Esophagus squamous epithelium (tissue), 5 donors: ENCODE results near the gene RAB40B. TPM values are rescaled to one million over a fixed set of nuclear protein-coding genes. Genes with fewer than 3 reads are reported as not detected.

ENCODE experiments used
- DNase-seq: peaks from one replicate; lab custom pipeline; 2025; lab: John Stamatoyannopoulos, UW
- H3K27ac ChIP-seq, 4 donors: fragments of 200-600 bp; sonication (generic); one replicate each; pipeline ENCODE4 v1.5.1; 2016 to 2019; ENCODE audit warnings: mild to moderate bottlenecking in 1 of 4
- H3K27me3 ChIP-seq, 4 donors: fragments of 200-600 bp; sonication (generic); 1 replicate in 3 of 4; 2 replicates in 1 of 4; pipeline versions ENCODE4 v1.5.1 to v1.6.0; 2017 to 2021; ENCODE audit warnings: antibody characterized with exemption in 1 of 4
- H3K36me3 ChIP-seq, 3 donors: fragments of 200-600 bp; sonication (generic); one replicate each; pipeline ENCODE4 v1.5.1; 2016 to 2019
- H3K4me1 ChIP-seq, 3 donors: fragments of 200-600 bp; sonication (generic); one replicate each; pipeline ENCODE4 v1.5.1; 2017 to 2019
- H3K4me3 ChIP-seq, 4 donors: fragments of 200-600 bp; sonication (generic); 1 replicate in 3 of 4; 2 replicates in 1 of 4; pipeline ENCODE4 v1.5.1; 2016 to 2019; ENCODE audit warnings: mild to moderate bottlenecking in 2 of 4, moderate library complexity in 1 of 4
- H3K9me3 ChIP-seq, 3 donors: fragments of 200-600 bp; sonication (generic); one replicate each; pipeline ENCODE4 v1.5.1; 2016 to 2019
- CTCF ChIP-seq, 6 experiments: fragments of 450-650 bp in 4 of 6; fragments of 200-600 bp in 2 of 6; sonication (generic) in 2 of 6; IDR thresholded peaks; one replicate each; pipeline ENCODE4 v1.5.1; 2016 to 2019; ENCODE audit warnings: antibody characterized with exemption in 6 of 6, mild to moderate bottlenecking in 4 of 6, moderate library complexity in 4 of 6
- POLR2A ChIP-seq, 4 donors: fragments of 450-650 bp; IDR thresholded peaks; one replicate each; pipeline ENCODE4 v1.6.1; 2017; ENCODE audit warnings: antibody characterized with exemption in 4 of 4, mild to moderate bottlenecking in 4 of 4, moderate library complexity in 3 of 4
- WGBS, 2 donors: methylation state at CpG; one replicate each; pipeline ENCODE4 v1.1.5; 2018; 5-methylcytosine and 5-hydroxymethylcytosine counted together
- intact Hi-C: fragments of 100-400 bp; cut with DNase I; formaldehyde crosslinking; loops from one replicate; pipeline ENCODE4 v1.15.0; 2022
- total RNA-seq, 4 donors: library from RNA; depleted of rRNA; stranded (reverse); fragments of >200 nt; gene quantifications; one replicate each; pipeline ENCODE4 v1.1.0, GENCODE V29; 2016
- donor health status: DM: yes; HTN: yes; CAD: no.

The RAB40B gene
- total RNA-seq, 4 donors from 2014 or later, result 3.4 to 20.8 (median 9.8) TPM

- 0% methylated on average over 7 to 15 of the region's 37 CpGs for WGBS, 2 donors
- H3K27me3 ChIP-seq, result no peaks in the 10 kb centered on the region
- peaks cover 8 to 44% (median 17%) of the 10 kb centered on the region in 3 donors for H3K4me1 ChIP-seq
- DNase-seq, result peak; percentile 38
- peak overlapping the region; percentile 17 to 64 (median 44) for H3K4me3 ChIP-seq
- TF ChIP-seq CTCF (IDR thresholded peaks at IDR 0.05) (no peak), POLR2A (IDR thresholded peaks at IDR 0.05) (no peak)
- no peaks in the 10 kb centered on the region for H3K9me3 ChIP-seq
- H3K36me3 ChIP-seq, result peaks cover 0 to 13% (median 0%) of the 10 kb centered on the region in 3 donors
- H3K27ac ChIP-seq, result peak overlapping the region; percentile 74 to 98 (median 88)
- intact Hi-C loops, result loop anchor here (5.0 kb wide), 1 partner anchor 103 kb away; the partner anchor contains the start of gene TBCD
Observed at GRCh38 chr17:82648742-82649331, 49.7 kb downstream of the RAB40B start.

- intact Hi-C loops, result loop anchor here (5.0 kb wide), 1 partner anchor 104 kb away; the partner anchor contains the start of gene TBCD
- no peak for TF ChIP-seq CTCF (IDR thresholded peaks at IDR 0.05)
- TF ChIP-seq POLR2A (IDR thresholded peaks at IDR 0.05), result peak; percentile 25 to 98 (median 96)
- peak; percentile 79 for DNase-seq
- no CpG with 5 or more reads among the region's 67 CpGs for WGBS, 2 donors
- Histone ChIP-seq H3K9me3 (no peaks in the 10 kb centered on the region), H3K36me3 (peaks cover under 1 to 19% (median 2%) of the 10 kb centered on the region in 3 donors), H3K4me3 (peak within 1 kb of the TSS; percentile 72 to 100 (median 90)), H3K4me1 (peaks cover 8 to 43% (median 17%) of the 10 kb centered on the region in 3 donors), H3K27ac (peak within 1 kb of the TSS; percentile 98 to 100 (median 98)), H3K27me3 (no peaks in the 10 kb centered on the region)
Observed at GRCh38 chr17:82648165-82648668, 50.3 kb downstream of the RAB40B start, which contains the start of gene WDR45B. Gene WDR45B, minus strand, starts transcription at chr17:82648444. Its CDS starts 104 bp downstream, at chr17:82648340.

- Histone ChIP-seq H3K4me1 (peaks cover 8 to 43% (median 17%) of the 10 kb centered on the region in 3 donors), H3K4me3 (peak overlapping the region; percentile 72 to 100 (median 90))
Observed at GRCh38 chr17:82647593-82648164, 50.8 kb downstream of the RAB40B start.

GRCh38 chr17:82645516-82645915 lies 53.0 kb downstream of the RAB40B start:
- WGBS, 2 donors, result 70 to 81% methylated on average over 4 of the region's 4 CpGs
- H3K36me3 ChIP-seq, result peaks cover 3 to 46% (median 10%) of the 10 kb centered on the region in 3 donors
- H3K4me1 ChIP-seq, result peaks cover 8 to 45% (median 17%) of the 10 kb centered on the region in 3 donors
- intact Hi-C loops, result loop anchor here (5.0 kb wide), 1 partner anchor 107 kb away; the partner anchor contains the start of gene TBCD
- H3K9me3 ChIP-seq, result no peaks in the 10 kb centered on the region
- DNase-seq, result no peak
- H3K27ac ChIP-seq, result peak overlapping the region in 2 of 4 donors; percentile 98 to 99
- TF ChIP-seq POLR2A (IDR thresholded peaks at IDR 0.05), result no peak
- TF ChIP-seq CTCF (IDR thresholded peaks at IDR 0.05), result no peak
- no peak overlapping the region for H3K4me3 ChIP-seq
- H3K27me3 ChIP-seq, result no peaks in the 10 kb centered on the region

More at GRCh38 chr17:82647593-82648164, 50.8 kb downstream of the RAB40B start:
- intact Hi-C loops, result loop anchor here (5.0 kb wide), 1 partner anchor 105 kb away; the partner anchor contains the start of gene TBCD
- Histone ChIP-seq H3K9me3 (no peaks in the 10 kb centered on the region), H3K36me3 (peaks cover 3 to 24% (median 6%) of the 10 kb centered on the region in 3 donors), H3K27ac (peak overlapping the region; percentile 98 to 100 (median 98)), H3K27me3 (no peaks in the 10 kb centered on the region)
- WGBS, 2 donors, result 1% methylated on average over 24 to 35 of the region's 54 CpGs
- DNase-seq, result no peak
- TF ChIP-seq CTCF (IDR thresholded peaks at IDR 0.05), result peak in 1 of 6 experiments; percentile 20
- no peak for TF ChIP-seq POLR2A (IDR thresholded peaks at IDR 0.05)
